A673 (cell line): Measurements from ENCODE around the gene ATP10D. TPM values are rescaled to one million over a fixed set of nuclear protein-coding genes. Genes with fewer than 3 reads are reported as not detected.

Source experiments
- BruUV-seq: library from RNA; stranded (reverse); fragments of 400-500 nt; replicated peaks from 2 replicates; lab custom pipeline; 2021; lab: Mats Ljungman, UMichigan
- CTCF ChIA-PET: fragments of 300-600 bp; sonication (Branson Sonifier 250); formaldehyde crosslinking; loops from one replicate; lab custom pipeline; 2022; ENCODE audit warnings: antibody characterized with exemption; lab: Charles Lee
- POLR2A ChIA-PET: fragments of 300-600 bp; sonication (Branson Sonifier 250); formaldehyde crosslinking; loops from one replicate; lab custom pipeline; 2022; ENCODE audit warnings: antibody characterized with exemption; ENCODE audit not compliant: low non-redundant PET; lab: Charles Lee
- DNase-seq: peaks from one replicate; pipeline ENCODE4 v3.0.0-alpha.2; 2015; ENCODE audit warnings: low spot score
- H3K27ac ChIP-seq: fragments of 200-600 bp; sonication (generic); 2 replicates; pipeline ENCODE4 v1.5.1; 2016; ENCODE audit warnings: mixed run types, low read depth, mild to moderate bottlenecking, mixed read lengths, antibody characterized with exemption, low read length; ENCODE audit not compliant: poor library complexity, severe bottlenecking
- H3K27me3 ChIP-seq: fragments of 200-600 bp; sonication (generic); replicated peaks from 2 replicates; pipeline ENCODE4 v1.6.1; 2017; ENCODE audit warnings: mixed run types, low read depth, mild to moderate bottlenecking, mixed read lengths, antibody characterized with exemption, low read length; ENCODE audit not compliant: insufficient read depth, poor library complexity
- H3K36me3 ChIP-seq: fragments of 200-600 bp; sonication (generic); 2 replicates; pipeline ENCODE4 v1.6.1; 2016; ENCODE audit warnings: mixed run types, mild to moderate bottlenecking, mixed read lengths, antibody characterized with exemption, low read length; ENCODE audit not compliant: insufficient read depth, poor library complexity, severe bottlenecking
- H3K4me1 ChIP-seq: fragments of 200-600 bp; sonication (generic); 2 replicates; pipeline ENCODE4 v1.6.1; 2017; ENCODE audit warnings: mixed run types, mild to moderate bottlenecking, mixed read lengths, antibody characterized with exemption, low read length; ENCODE audit not compliant: insufficient read depth, poor library complexity, severe bottlenecking
- H3K4me3 ChIP-seq: fragments of 200-600 bp; sonication (generic); 2 replicates; pipeline ENCODE4 v1.5.1; 2016; ENCODE audit warnings: low read depth, mixed run types, mild to moderate bottlenecking, mixed read lengths, low read length; ENCODE audit not compliant: poor library complexity, severe bottlenecking
- H3K9me3 ChIP-seq: fragments of 200-600 bp; sonication (generic); 2 replicates; pipeline ENCODE4 v1.6.1; 2016; ENCODE audit warnings: mixed run types, low read depth, mild to moderate bottlenecking, mixed read lengths, antibody characterized with exemption, low read length; ENCODE audit not compliant: poor library complexity, severe bottlenecking
- CTCF ChIP-seq: fragments of 300-800, 200-600 bp; sonication (generic); conservative IDR thresholded peaks from 2 replicates; pipeline ENCODE4 v1.5.1; 2017; ENCODE audit warnings: low read depth, mild to moderate bottlenecking, antibody characterized with exemption, low read length, moderate library complexity, mixed read lengths
- EZH2 ChIP-seq: fragments of 200-600 bp; sonication (generic); IDR thresholded peaks from 2 replicates; pipeline ENCODE4 v1.6.1; 2017; ENCODE audit warnings: borderline replicate concordance, low read depth, mild to moderate bottlenecking, mixed read lengths, antibody characterized with exemption, low read length; ENCODE audit not compliant: poor library complexity, severe bottlenecking
- intact Hi-C: fragments of 100-400 bp; cut with micrococcal nuclease; formaldehyde crosslinking; loops from one replicate; pipeline ENCODE4 v1.10.0; 2022; ENCODE audit not compliant: unreplicated experiment
- total RNA-seq: library from RNA; stranded (reverse); gene quantifications from 2 replicates; pipeline ENCODE4 v1.2.3, GENCODE V29; 2021

The ATP10D gene
- total RNA-seq, 1 experiment from 2014 or later = 16.1 TPM

GRCh38 chr4:47560682-47561081 lies 75.6 kb downstream of the ATP10D start:
- TF ChIP-seq CTCF (no peak), EZH2 (no peak)
- Histone ChIP-seq H3K36me3 (no peaks in the 10 kb centered on the region), H3K4me3 (no peak overlapping the region), H3K9me3 (no peaks in the 10 kb centered on the region), H3K27ac (no peak overlapping the region), H3K4me1 (no peaks in the 10 kb centered on the region), H3K27me3 (no peaks in the 10 kb centered on the region)
- POLR2A ChIA-PET = no interaction called here
- intact Hi-C loops = loop anchor here (5.0 to 10.0 kb wide), 3 partner anchors 168 to 716 kb away; no protein-coding TSS in a partner anchor
- DNase-seq = no peak
- CTCF ChIA-PET = no interaction called here
- BruUV-seq = no TSS peak

- CTCF ChIA-PET = no interaction called here
- H3K4me1 ChIP-seq = no peaks in the 10 kb centered on the region
- H3K27me3 ChIP-seq = no peaks in the 10 kb centered on the region
- intact Hi-C loops = loop anchor here (5.0 to 10.0 kb wide), 3 partner anchors 169 to 717 kb away; no protein-coding TSS in a partner anchor
- no peak for TF ChIP-seq CTCF
- no peak for TF ChIP-seq EZH2
- no peaks in the 10 kb centered on the region for H3K36me3 ChIP-seq
- DNase-seq = no peak
- no TSS peak for BruUV-seq
- H3K9me3 ChIP-seq = no peaks in the 10 kb centered on the region
- H3K4me3 ChIP-seq = no peak overlapping the region
- POLR2A ChIA-PET = no interaction called here
- H3K27ac ChIP-seq = no peak overlapping the region
Observed at GRCh38 chr4:47561331-47561730, 76.3 kb downstream of the ATP10D start.

- ChIA-PET POLR2A (no interaction called here), CTCF (no interaction called here)
- DNase-seq = no peak
- H3K4me1 ChIP-seq = no peaks in the 10 kb centered on the region
- H3K4me3 ChIP-seq = no peak overlapping the region
- no peak overlapping the region for H3K27ac ChIP-seq
- no peaks in the 10 kb centered on the region for H3K9me3 ChIP-seq
- H3K36me3 ChIP-seq = no peaks in the 10 kb centered on the region
- intact Hi-C loops = loop anchor here (5.0 to 10.0 kb wide), 3 partner anchors 170 to 717 kb away; no protein-coding TSS in a partner anchor
- TF ChIP-seq EZH2 = no peak
- no peak for TF ChIP-seq CTCF
- BruUV-seq = no TSS peak
- no peaks in the 10 kb centered on the region for H3K27me3 ChIP-seq
Observed at GRCh38 chr4:47562297-47562696, 77.2 kb downstream of the ATP10D start.
